Measurements from ENCODE around the gene RFX4. TPM values are rescaled to one million over a fixed set of nuclear protein-coding genes. Genes with fewer than 3 reads are reported as not detected.

The RFX4 gene
- total and polyA plus RNA-seq, 2 donors (not counting 1 experiment from before 2014, with no cell fraction given): not detected

GRCh38 chr12:106719879-106720278 is 137.1 kb downstream of the RFX4 start:
- Histone ChIP-seq H2AFZ (ENCODE audit: low read length) (no peak overlapping the region), H3K9me3 (ENCODE audit: control insufficient read depth, insufficient read depth, low read depth, low read length) (no peaks in the 10 kb centered on the region), H3K4me3 (replicated peaks in 1 of 4; ENCODE audit: control extremely low read depth in 1 of 4, insufficient read depth in 1 of 4, low read depth in 3 of 4, low read length in 4 of 4) (no peak overlapping the region), H3K79me2 (ENCODE audit: control insufficient read depth, insufficient read depth, low read length) (no peaks in the 10 kb centered on the region), H3K36me3 (ENCODE audit: control insufficient read depth, insufficient read depth, low read length) (no peaks in the 10 kb centered on the region), H4K20me1 (ENCODE audit: control insufficient read depth, extremely low read depth, insufficient read depth, low read length) (no peaks in the 10 kb centered on the region), H3K9ac (ENCODE audit: insufficient read depth, low read length) (no peak overlapping the region), H3K27ac (ENCODE audit: insufficient read depth, low read length) (no peak overlapping the region), H3K4me1 (ENCODE audit: control insufficient read depth, extremely low read depth, insufficient read depth, low read length) (no peaks in the 10 kb centered on the region), H3K4me2 (ENCODE audit: extremely low read depth, insufficient read depth, low read length) (no peak overlapping the region), H3K27me3 (ENCODE audit: control insufficient read depth, insufficient read depth, low read length) (no peaks in the 10 kb centered on the region)
- no peak for TF ChIP-seq CTCF (conservative IDR thresholded peaks at IDR 0.05 in 1 of 2, IDR thresholded peaks at IDR 0.05 in 1 of 2; ENCODE audit: low read depth in 1 of 2, low read length in 2 of 2)
- TF ChIP-seq EZH2 (IDR thresholded peaks at IDR 0.05; ENCODE audit: low read length, missing control alignments): no peak
- no peak for DNase-seq (ENCODE audit: low read depth in 2 of 2)

GRCh38 chr12:106720696-106721095 is 137.9 kb downstream of the RFX4 start:
- TF ChIP-seq CTCF (conservative IDR thresholded peaks at IDR 0.05 in 1 of 2, IDR thresholded peaks at IDR 0.05 in 1 of 2; ENCODE audit: low read depth in 1 of 2, low read length in 2 of 2): no peak
- TF ChIP-seq EZH2 (IDR thresholded peaks at IDR 0.05; ENCODE audit: low read length, missing control alignments): no peak
- no peaks in the 10 kb centered on the region for H4K20me1 ChIP-seq (ENCODE audit: control insufficient read depth, extremely low read depth, insufficient read depth, low read length)

DNA sequence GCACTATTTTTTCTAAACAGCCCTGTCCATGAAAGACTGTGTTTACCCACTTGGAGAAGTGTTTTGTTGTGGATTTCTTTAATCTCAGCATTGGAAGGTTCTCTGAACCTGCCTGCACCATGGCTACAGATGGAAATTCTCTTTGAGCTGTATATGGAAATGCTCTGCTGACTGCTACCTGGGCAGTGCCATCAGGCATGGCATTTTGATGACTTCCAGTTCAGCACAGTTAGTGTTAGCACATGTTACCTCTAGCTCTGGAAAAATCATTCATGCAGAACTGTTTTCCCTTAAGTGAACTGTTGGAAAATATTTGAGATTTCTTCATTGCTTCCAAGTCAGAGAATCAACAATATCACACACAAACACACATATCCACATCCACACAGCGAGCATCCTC is 139.1 kb downstream of the RFX4 start:
- Histone ChIP-seq H2AFZ (ENCODE audit: low read length) (no peak overlapping the region), H3K4me1 (ENCODE audit: control insufficient read depth, extremely low read depth, insufficient read depth, low read length) (no peaks in the 10 kb centered on the region)
- TF ChIP-seq CTCF (conservative IDR thresholded peaks at IDR 0.05 in 1 of 2, IDR thresholded peaks at IDR 0.05 in 1 of 2; ENCODE audit: low read depth in 1 of 2, low read length in 2 of 2) (no peak), EZH2 (IDR thresholded peaks at IDR 0.05; ENCODE audit: low read length, missing control alignments) (no peak)

More at GRCh38 chr12:106720696-106721095, 137.9 kb downstream of the RFX4 start:
- Histone ChIP-seq H3K4me2 (ENCODE audit: extremely low read depth, insufficient read depth, low read length) (no peak overlapping the region), H3K27me3 (ENCODE audit: control insufficient read depth, insufficient read depth, low read length) (no peaks in the 10 kb centered on the region), H3K36me3 (ENCODE audit: control insufficient read depth, insufficient read depth, low read length) (no peaks in the 10 kb centered on the region), H3K4me1 (ENCODE audit: control insufficient read depth, extremely low read depth, insufficient read depth, low read length) (no peaks in the 10 kb centered on the region), H3K79me2 (ENCODE audit: control insufficient read depth, insufficient read depth, low read length) (no peaks in the 10 kb centered on the region), H3K9ac (ENCODE audit: insufficient read depth, low read length) (no peak overlapping the region), H3K9me3 (ENCODE audit: control insufficient read depth, insufficient read depth, low read depth, low read length) (no peaks in the 10 kb centered on the region), H3K27ac (ENCODE audit: insufficient read depth, low read length) (no peak overlapping the region), H3K4me3 (replicated peaks in 1 of 4; ENCODE audit: control extremely low read depth in 1 of 4, insufficient read depth in 1 of 4, low read depth in 3 of 4, low read length in 4 of 4) (no peak overlapping the region), H2AFZ (ENCODE audit: low read length) (no peak overlapping the region)
- DNase-seq (ENCODE audit: low read depth in 2 of 2): no peak

More for the DNA sequence above, 139.1 kb downstream of the RFX4 start:
- H3K4me3 ChIP-seq (replicated peaks in 1 of 4; ENCODE audit: control extremely low read depth in 1 of 4, insufficient read depth in 1 of 4, low read depth in 3 of 4, low read length in 4 of 4): no peak overlapping the region
- H4K20me1 ChIP-seq (ENCODE audit: control insufficient read depth, extremely low read depth, insufficient read depth, low read length): no peaks in the 10 kb centered on the region
- no peaks in the 10 kb centered on the region for H3K9me3 ChIP-seq (ENCODE audit: control insufficient read depth, insufficient read depth, low read depth, low read length)
- no peaks in the 10 kb centered on the region for H3K79me2 ChIP-seq (ENCODE audit: control insufficient read depth, insufficient read depth, low read length)
- DNase-seq (ENCODE audit: low read depth in 2 of 2): no peak
- no peak overlapping the region for H3K9ac ChIP-seq (ENCODE audit: insufficient read depth, low read length)
- no peaks in the 10 kb centered on the region for H3K36me3 ChIP-seq (ENCODE audit: control insufficient read depth, insufficient read depth, low read length)
- no peak overlapping the region for H3K27ac ChIP-seq (ENCODE audit: insufficient read depth, low read length)
- no peaks in the 10 kb centered on the region for H3K27me3 ChIP-seq (ENCODE audit: control insufficient read depth, insufficient read depth, low read length)
- no peak overlapping the region for H3K4me2 ChIP-seq (ENCODE audit: extremely low read depth, insufficient read depth, low read length)
